A673 (cell line): ENCODE results near the gene SNTG2.

ENCODE experiments used
- CTCF ChIP-seq: fragments of 300-800, 200-600 bp; sonication (generic); conservative IDR thresholded peaks from 2 replicates; pipeline ENCODE4 v1.5.1; 2017; ENCODE audit warnings: low read depth, mild to moderate bottlenecking, antibody characterized with exemption, low read length, moderate library complexity, mixed read lengths
- EZH2 ChIP-seq: fragments of 200-600 bp; sonication (generic); IDR thresholded peaks from 2 replicates; pipeline ENCODE4 v1.6.1; 2017; ENCODE audit warnings: borderline replicate concordance, low read depth, mild to moderate bottlenecking, mixed read lengths, antibody characterized with exemption, low read length; ENCODE audit not compliant: poor library complexity, severe bottlenecking

- TF ChIP-seq CTCF (no peak), EZH2 (no peak)
These were observed 241.5 kb downstream of the SNTG2 start for GRCh38 chr2:1192121-1192520.
